Omental fat pad (tissue), 4 donors: ENCODE measurements around the gene SORL1. TPM values are rescaled to one million over a fixed set of nuclear protein-coding genes. Genes with fewer than 3 reads are reported as not detected.

ENCODE experiments used
- ATAC-seq: fragments of 150-250 bp; one replicate; pipeline ENCODE4 v1.9.1; 2016; ENCODE audit warnings: mild to moderate bottlenecking, moderate library complexity; ENCODE audit not compliant: low FRiP score
- DNase-seq: peaks from one replicate; pipeline ENCODE4 v3.0.0-alpha.2; 2019; ENCODE audit warnings: low spot score
- CTCF ChIP-seq, 3 donors: fragments of 450-650 bp; IDR thresholded peaks; one replicate each; pipeline ENCODE4 v1.5.1; 2016 to 2017; ENCODE audit warnings: antibody characterized with exemption in 3 of 3, mild to moderate bottlenecking in 3 of 3, moderate library complexity in 2 of 3
- total RNA-seq, 4 donors: library from RNA; depleted of rRNA; stranded (reverse); fragments of >200 nt; gene quantifications; one replicate each; pipeline ENCODE4 v1.1.0, GENCODE V29; 2016

The SORL1 gene
- total RNA-seq, 4 donors from 2014 or later: 5.8 to 93.0 (median 11.1) TPM

GRCh38 chr11:121412711-121413415 lies 39.3 kb upstream of the SORL1 start:
- no peak for DNase-seq
- no peak for ATAC-seq
- TF ChIP-seq CTCF (IDR thresholded peaks at IDR 0.05): no peak

- no peak for DNase-seq
- TF ChIP-seq CTCF (IDR thresholded peaks at IDR 0.05): no peak
- no peak for ATAC-seq
Measured at GRCh38 chr11:121414141-121414913, 37.8 kb upstream of the SORL1 start.

- ATAC-seq (no peak), DNase-seq (no peak)
Measured at GRCh38 chr11:121415856-121416255, 36.3 kb upstream of the SORL1 start.

GRCh38 chr11:121417055-121417551 lies 35.0 kb upstream of the SORL1 start:
- ATAC-seq (peak; percentile 87), DNase-seq (peak; percentile 64)
- TF ChIP-seq CTCF (IDR thresholded peaks at IDR 0.05): no peak

More at GRCh38 chr11:121415856-121416255, 36.3 kb upstream of the SORL1 start:
- no peak for TF ChIP-seq CTCF (IDR thresholded peaks at IDR 0.05)

- TF ChIP-seq CTCF (IDR thresholded peaks at IDR 0.05): no peak
- no peak for ATAC-seq
- DNase-seq: no peak
Measured at GRCh38 chr11:121417607-121418006, 34.5 kb upstream of the SORL1 start.

- no peak for TF ChIP-seq CTCF (IDR thresholded peaks at IDR 0.05)
- no peak for ATAC-seq
- DNase-seq: no peak
Measured at GRCh38 chr11:121418625-121419114, 33.4 kb upstream of the SORL1 start.
